Fibroblast of skin of left biceps (primary cell): ENCODE data around the gene SSTR3.
"Not testable (repeated sequence)": the region's sequence is repeated elsewhere in the genome, so short reads cannot be mapped to it uniquely, and the experiment has no call there.

Experiments used
- DNase-seq, 2 experiments: peaks; one replicate each; pipeline ENCODE4 v3.0.0-alpha.2; 2013; ENCODE audit warnings: low read depth in 2 of 2

SSTR3 gene

GRCh38 chr22:37211075-37211865, 1.0 kb downstream of the SSTR3 start:
- DNase-seq = no peak

- no peak for DNase-seq
Observed at GRCh38 chr22:37210041-37210803, 2.1 kb downstream of the SSTR3 start.

- DNase-seq = no peak
Observed at GRCh38 chr22:37209140-37209845, 3.0 kb downstream of the SSTR3 start.

- no peak for DNase-seq
Observed at GRCh38 chr22:37208401-37209139, 3.7 kb downstream of the SSTR3 start.

- no peak for DNase-seq
Observed at GRCh38 chr22:37207981-37208380, 4.3 kb downstream of the SSTR3 start.

- DNase-seq = no peak
Observed at GRCh38 chr22:37206841-37207821, 5.1 kb downstream of the SSTR3 start.

GRCh38 chr22:37206118-37206840, 6.0 kb downstream of the SSTR3 start:
- no peak for DNase-seq

GRCh38 chr22:37205046-37205445, 7.2 kb downstream of the SSTR3 start:
- DNase-seq = no peak

- no peak for DNase-seq
Observed at GRCh38 chr22:37204045-37204655, 8.1 kb downstream of the SSTR3 start.

- DNase-seq = no peak
Observed at GRCh38 chr22:37203354-37204044, 8.8 kb downstream of the SSTR3 start.

- no peak for DNase-seq
Observed at GRCh38 chr22:37202716-37203115, 9.6 kb downstream of the SSTR3 start.

GRCh38 chr22:37202001-37202555, 10.2 kb downstream of the SSTR3 start:
- no peak for DNase-seq

- DNase-seq = not testable (repeated sequence)
Observed at GRCh38 chr22:37201443-37201820, 10.8 kb downstream of the SSTR3 start.

GRCh38 chr22:37199760-37200108, 12.5 kb downstream of the SSTR3 start:
- DNase-seq = no peak

- DNase-seq = peak; percentile 89 to 92
Observed at GRCh38 chr22:37199103-37199759, 13.0 kb downstream of the SSTR3 start.

- no peak for DNase-seq
Observed at GRCh38 chr22:37198258-37199102, 13.8 kb downstream of the SSTR3 start.
